Pancreas (tissue), 10 donors: ENCODE measurements around the gene MX2. TPM values are rescaled to one million over a fixed set of nuclear protein-coding genes. Genes with fewer than 3 reads are reported as not detected.

Experiments
- ATAC-seq, 4 donors: fragments of 200-7000 bp; cut with Tn5 transposase; one replicate each; pipeline versions ENCODE4 v1.8.0 to v1.9.1; 2020; ENCODE audit warnings: mild to moderate bottlenecking in 4 of 4, moderate library complexity in 4 of 4
- DNase-seq, 6 donors: peaks; one replicate each; pipeline ENCODE4 v3.0.0-alpha.2; 2020
- FAIRE-seq: peaks from 2 replicates; lab custom pipeline; 2012; peaks lifted over from hg19 to GRCh38; lab: Jason Lieb, UNC
- H3K27ac ChIP-seq, 4 donors: fragments of 200-600 bp; sonication (generic); 1 replicate in 3 of 4; 2 replicates in 1 of 4; pipeline versions ENCODE4 v1.5.0 to v1.8.0; 2020
- H3K27me3 ChIP-seq, 4 donors: fragments of 200-600 bp; one replicate each; pipeline ENCODE4 v1.8.0; 2021
- H3K36me3 ChIP-seq, 3 donors: fragments of 200-600 bp; sonication (generic) in 1 of 3; one replicate each; pipeline versions ENCODE4 v1.5.0 to v1.8.0; 2020 to 2021
- H3K4me1 ChIP-seq, 3 donors: fragments of 200-600 bp; one replicate each; pipeline ENCODE4 v1.8.0; 2021
- H3K4me3 ChIP-seq, 4 donors: fragments of 200-600 bp; sonication (generic) in 2 of 4; one replicate each; pipeline versions ENCODE4 v1.5.0 to v1.8.0; 2020 to 2021
- H3K9me3 ChIP-seq, 4 donors: fragments of 200-600 bp; one replicate each; pipeline ENCODE4 v1.8.0; 2021
- WGBS, 2 donors: extraction: QIAGEN DNeasy Blood & Tissue Kit; methylation state at CpG; one replicate each; pipeline ENCODE4 v1.1.7; 2013; 5-methylcytosine and 5-hydroxymethylcytosine counted together
- intact Hi-C, 3 donors: fragments of 100-400 bp; cut with DNase I; formaldehyde crosslinking; loops; one replicate each; pipeline versions ENCODE4 v1.11.1 to v1.14.2; 2022
- polyA plus RNA-seq, 2 donors: library from polyadenylated mRNA; stranded (reverse); fragments of 200-250 nt; gene quantifications; one replicate each; pipeline ENCODE4 v1.2.3, GENCODE V29; 2013
- total RNA-seq, 6 donors: library from RNA; stranded (reverse); fragmentation: NEBNext Ultra II Directional in 4 of 6; extraction: Animal tissue kit (Norgen Biotek cat#: 25700) in 4 of 6; gene quantifications; one replicate each; pipeline versions ENCODE4 v1.2.1 to v1.2.4, GENCODE V29; 2021 to 2023
- TF ChIP-seq, protein P1 (sequence below), 4 donors: fragments of 200-600 bp; sonication (generic) in 3 of 4; IDR thresholded peaks; one replicate each; pipeline versions ENCODE4 v1.5.0 to v1.8.0; 2021; ENCODE audit warnings: antibody characterized with exemption in 4 of 4
- donor health status: healthy with polysubstance abuse.
- donor health status: DM: no; HTN: no; CAD: no; lungs with moderate emphysema.
- donor health status: DM: no; HTN: no; CAD: no.
- donor health status: control.
- donor health status: control.
- donor health status: Bipolar disorder and iron deficiency.
- donor health status: DM: yes; HTN: yes; CAD: no.
- donor health status: DM: no; HTN: no; CAD: no.
- donor health status: DM: no; HTN: no; CAD: no.
- donor health status: DM: yes; HTN: yes; CAD: no.

Gene MX2
- total and polyA plus RNA-seq, 8 donors, result 2.0 to 5.4 (median 4.1) TPM

DNA sequence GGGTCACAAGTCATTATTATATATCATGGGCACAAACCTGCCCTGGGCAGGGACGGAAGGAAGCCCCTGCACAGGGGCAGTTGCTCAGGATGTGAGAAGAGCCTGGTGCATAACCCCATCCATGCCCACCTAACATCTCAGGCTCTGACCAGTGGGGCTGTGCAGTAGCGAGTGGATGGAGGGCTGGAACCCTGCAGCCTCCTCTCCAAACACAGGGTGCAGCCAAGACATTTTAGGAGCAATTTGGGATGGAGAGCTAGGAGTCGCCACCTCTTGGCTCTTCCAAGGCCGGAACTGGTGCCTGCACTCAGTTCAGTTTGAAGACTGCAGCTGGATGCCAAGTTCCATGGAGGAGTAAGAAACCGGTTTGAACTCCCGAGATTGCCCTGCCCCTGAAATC is 67.0 kb downstream of the MX2 start:
- Histone ChIP-seq H3K27me3 (no peaks in the 10 kb centered on the region), H3K9me3 (no peaks in the 10 kb centered on the region), H3K4me1 (no peaks in the 10 kb centered on the region), H3K36me3 (peaks cover 0 to 10% (median 0%) of the 10 kb centered on the region in 3 donors), H3K4me3 (no peak overlapping the region), H3K27ac (no peak overlapping the region)
- DNase-seq (no peak), ATAC-seq (no peak), FAIRE-seq (no peak)
- 88 to 92% methylated on average over 6 of the region's 6 CpGs for WGBS, 2 donors
- intact Hi-C loops, result no loop called here
- TF ChIP-seq, protein P1, sequence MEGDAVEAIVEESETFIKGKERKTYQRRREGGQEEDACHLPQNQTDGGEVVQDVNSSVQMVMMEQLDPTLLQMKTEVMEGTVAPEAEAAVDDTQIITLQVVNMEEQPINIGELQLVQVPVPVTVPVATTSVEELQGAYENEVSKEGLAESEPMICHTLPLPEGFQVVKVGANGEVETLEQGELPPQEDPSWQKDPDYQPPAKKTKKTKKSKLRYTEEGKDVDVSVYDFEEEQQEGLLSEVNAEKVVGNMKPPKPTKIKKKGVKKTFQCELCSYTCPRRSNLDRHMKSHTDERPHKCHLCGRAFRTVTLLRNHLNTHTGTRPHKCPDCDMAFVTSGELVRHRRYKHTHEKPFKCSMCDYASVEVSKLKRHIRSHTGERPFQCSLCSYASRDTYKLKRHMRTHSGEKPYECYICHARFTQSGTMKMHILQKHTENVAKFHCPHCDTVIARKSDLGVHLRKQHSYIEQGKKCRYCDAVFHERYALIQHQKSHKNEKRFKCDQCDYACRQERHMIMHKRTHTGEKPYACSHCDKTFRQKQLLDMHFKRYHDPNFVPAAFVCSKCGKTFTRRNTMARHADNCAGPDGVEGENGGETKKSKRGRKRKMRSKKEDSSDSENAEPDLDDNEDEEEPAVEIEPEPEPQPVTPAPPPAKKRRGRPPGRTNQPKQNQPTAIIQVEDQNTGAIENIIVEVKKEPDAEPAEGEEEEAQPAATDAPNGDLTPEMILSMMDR (IDR thresholded peaks at IDR 0.05), result no peak

DNA sequence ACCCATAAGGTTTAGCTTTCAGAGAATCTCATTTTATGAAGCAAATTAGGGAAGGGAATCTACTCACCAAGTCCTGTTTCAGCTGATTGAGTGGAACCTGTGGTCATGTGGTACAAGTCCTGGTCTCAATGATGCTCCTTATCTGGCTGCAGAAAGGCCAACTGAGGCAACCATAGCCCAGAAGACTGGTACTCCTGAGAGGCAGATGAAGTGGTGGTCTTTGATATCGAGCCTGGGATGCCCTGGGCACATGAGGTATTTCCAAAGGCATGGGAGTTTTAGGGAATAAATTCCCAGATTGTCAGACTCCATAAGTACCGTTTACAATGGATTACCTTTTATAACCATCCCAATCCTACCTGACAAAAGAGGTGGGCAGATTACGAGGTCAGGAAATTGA is 67.5 kb downstream of the MX2 start:
- TF ChIP-seq, protein P1 (IDR thresholded peaks at IDR 0.05), result no peak
- ATAC-seq, result no peak
- DNase-seq, result no peak
- Histone ChIP-seq H3K36me3 (peaks cover 0 to 10% (median 0%) of the 10 kb centered on the region in 3 donors), H3K4me1 (no peaks in the 10 kb centered on the region), H3K27ac (no peak overlapping the region), H3K27me3 (no peaks in the 10 kb centered on the region), H3K4me3 (no peak overlapping the region), H3K9me3 (no peaks in the 10 kb centered on the region)
- intact Hi-C loops, result no loop called here
- WGBS, 2 donors, result 93 to 95% methylated on average over 3 of the region's 3 CpGs
- FAIRE-seq, result no peak

DNA sequence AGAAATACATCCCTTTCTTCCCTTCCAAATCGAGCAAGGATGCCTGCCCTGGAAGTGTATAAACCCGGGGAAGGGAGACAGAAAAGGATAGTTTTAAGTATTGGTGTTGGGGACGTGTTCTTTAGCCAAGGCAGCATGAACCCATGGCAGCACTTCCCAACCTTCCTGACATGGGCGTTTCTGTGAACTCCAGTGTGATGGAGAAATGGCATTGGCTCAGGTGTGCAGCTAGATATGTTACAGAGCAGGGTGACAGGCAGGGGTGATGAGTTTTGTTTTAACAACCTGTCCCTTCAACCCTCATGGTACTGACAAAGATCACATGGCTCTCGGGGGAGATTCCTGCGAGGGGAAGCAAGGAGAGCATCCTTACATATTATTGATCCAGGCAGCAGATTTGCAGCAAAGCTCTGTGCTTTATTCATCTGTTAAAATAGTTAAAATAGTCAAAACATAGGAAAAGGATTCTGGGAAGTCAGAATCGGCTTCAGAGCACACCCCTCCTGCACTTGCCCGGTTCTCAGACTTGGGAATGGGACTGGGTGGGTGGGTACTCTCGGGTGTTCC is 68.2 kb downstream of the MX2 start:
- intact Hi-C loops, result no loop called here
- DNase-seq, result no peak
- H3K36me3 ChIP-seq, result peaks cover 0 to 10% (median 0%) of the 10 kb centered on the region in 3 donors
- H3K4me1 ChIP-seq, result no peaks in the 10 kb centered on the region
- no peak overlapping the region for H3K4me3 ChIP-seq
- no peaks in the 10 kb centered on the region for H3K9me3 ChIP-seq
- no peak for FAIRE-seq
- no peak overlapping the region for H3K27ac ChIP-seq
- WGBS, 2 donors, result 73 to 80% methylated on average over 9 of the region's 9 CpGs
- H3K27me3 ChIP-seq, result no peaks in the 10 kb centered on the region
- TF ChIP-seq, protein P1 (IDR thresholded peaks at IDR 0.05), result no peak
- ATAC-seq, result no peak

DNA sequence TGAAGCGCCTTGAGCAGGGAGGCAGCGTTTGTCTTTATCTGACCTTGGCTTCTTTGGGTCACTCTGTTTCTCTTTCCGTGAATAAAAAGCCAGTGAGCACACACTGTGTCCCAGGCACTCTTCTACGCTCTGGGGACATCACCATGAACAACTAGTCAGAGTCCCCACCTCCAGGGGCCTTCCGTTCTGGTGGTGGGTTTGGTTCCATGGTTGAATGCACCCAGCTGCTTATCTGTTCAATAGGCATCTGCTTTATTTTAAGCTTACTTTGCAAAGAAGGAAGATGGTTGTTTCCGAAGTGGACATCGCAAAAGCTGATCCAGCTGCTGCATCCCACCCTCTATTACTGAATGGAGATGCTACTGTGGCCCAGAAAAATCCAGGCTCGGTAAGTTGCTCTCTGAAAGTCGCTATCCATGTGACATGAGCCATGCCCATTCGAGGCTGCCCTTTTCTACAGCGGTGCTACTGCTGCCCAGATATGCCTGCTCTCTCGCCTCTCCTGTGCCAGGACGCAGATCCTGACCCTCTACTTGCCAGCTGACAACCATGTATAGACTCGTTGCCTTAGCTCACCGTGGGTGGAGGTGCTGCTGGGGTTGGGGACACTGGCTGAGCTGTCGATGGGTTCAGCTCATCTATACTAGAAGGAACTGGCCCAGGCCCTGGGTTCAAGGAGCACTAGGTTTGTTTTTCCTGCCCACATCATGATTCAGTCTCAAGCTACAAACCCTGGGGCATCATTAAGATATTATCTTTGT is 70.1 kb downstream of the MX2 start:
- no peak overlapping the region for H3K27ac ChIP-seq
- no peak for DNase-seq
- no peaks in the 10 kb centered on the region for H3K9me3 ChIP-seq
- H3K27me3 ChIP-seq, result no peaks in the 10 kb centered on the region
- peaks cover 0 to 10% (median 10%) of the 10 kb centered on the region in 3 donors for H3K36me3 ChIP-seq
- no peaks in the 10 kb centered on the region for H3K4me1 ChIP-seq
- 90 to 93% methylated on average over 16 of the region's 16 CpGs for WGBS, 2 donors
- ATAC-seq, result no peak
- H3K4me3 ChIP-seq, result no peak overlapping the region
- TF ChIP-seq, protein P1 (IDR thresholded peaks at IDR 0.05), result no peak
- intact Hi-C loops, result no loop called here
- no peak for FAIRE-seq
